ENCODE results near the gene PLXNA4.

DNA sequence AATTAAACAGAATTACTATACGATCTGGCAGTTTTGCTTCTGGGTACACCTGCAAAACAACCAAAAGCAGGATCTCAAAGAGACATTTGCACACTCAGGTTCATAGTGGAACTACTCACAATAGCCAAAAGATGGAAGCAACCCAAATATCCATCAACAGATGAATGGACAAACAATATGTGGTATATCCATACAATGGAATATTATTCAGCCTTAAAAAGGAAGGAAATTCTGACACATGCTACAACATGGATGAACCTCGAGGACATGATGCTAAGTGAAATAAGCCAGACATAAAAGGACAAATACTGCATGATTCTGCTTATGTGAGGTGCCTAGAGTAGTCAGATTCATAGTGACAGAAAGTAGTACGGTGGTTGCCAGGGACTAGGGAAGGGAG lies 330.7 kb downstream of the PLXNA4 start:
- TF ChIP-seq, protein P1, sequence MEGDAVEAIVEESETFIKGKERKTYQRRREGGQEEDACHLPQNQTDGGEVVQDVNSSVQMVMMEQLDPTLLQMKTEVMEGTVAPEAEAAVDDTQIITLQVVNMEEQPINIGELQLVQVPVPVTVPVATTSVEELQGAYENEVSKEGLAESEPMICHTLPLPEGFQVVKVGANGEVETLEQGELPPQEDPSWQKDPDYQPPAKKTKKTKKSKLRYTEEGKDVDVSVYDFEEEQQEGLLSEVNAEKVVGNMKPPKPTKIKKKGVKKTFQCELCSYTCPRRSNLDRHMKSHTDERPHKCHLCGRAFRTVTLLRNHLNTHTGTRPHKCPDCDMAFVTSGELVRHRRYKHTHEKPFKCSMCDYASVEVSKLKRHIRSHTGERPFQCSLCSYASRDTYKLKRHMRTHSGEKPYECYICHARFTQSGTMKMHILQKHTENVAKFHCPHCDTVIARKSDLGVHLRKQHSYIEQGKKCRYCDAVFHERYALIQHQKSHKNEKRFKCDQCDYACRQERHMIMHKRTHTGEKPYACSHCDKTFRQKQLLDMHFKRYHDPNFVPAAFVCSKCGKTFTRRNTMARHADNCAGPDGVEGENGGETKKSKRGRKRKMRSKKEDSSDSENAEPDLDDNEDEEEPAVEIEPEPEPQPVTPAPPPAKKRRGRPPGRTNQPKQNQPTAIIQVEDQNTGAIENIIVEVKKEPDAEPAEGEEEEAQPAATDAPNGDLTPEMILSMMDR (IDR thresholded peaks at IDR 0.05): no peak
- no peak for TF ChIP-seq POLR2A (IDR thresholded peaks at IDR 0.05)
